Measurements from ENCODE around the gene ALDH3A2. TPM values are rescaled to one million over a fixed set of nuclear protein-coding genes. Genes with fewer than 3 reads are reported as not detected.

ALDH3A2 gene
- total RNA-seq, 2 donors from 2014 or later: 16.1 to 17.1 TPM

- no peaks in the 10 kb centered on the region for H3K4me1 Mint-ChIP-seq
- no peaks in the 10 kb centered on the region for H3K27me3 Mint-ChIP-seq
- DNase-seq (no peak), ATAC-seq (no peak)
- H3K27ac Mint-ChIP-seq: no peak overlapping the region
- no peaks in the 10 kb centered on the region for H3K9me3 ChIP-seq (ENCODE audit: control insufficient read depth, low read length, poor library complexity, severe bottlenecking)
- no peak overlapping the region for H3K4me3 Mint-ChIP-seq
- no peaks in the 10 kb centered on the region for H3K36me3 Mint-ChIP-seq (ENCODE audit: low read depth)
These were observed 56.6 kb downstream of the ALDH3A2 start for GRCh38 chr17:19705201-19705600.

- H3K9me3 ChIP-seq (ENCODE audit: control insufficient read depth, low read length, poor library complexity, severe bottlenecking): no peaks in the 10 kb centered on the region
- ATAC-seq (no peak), DNase-seq (no peak)
- Mint-ChIP-seq H3K36me3 (ENCODE audit: low read depth) (no peaks in the 10 kb centered on the region), H3K27ac (no peak overlapping the region), H3K4me3 (no peak overlapping the region), H3K4me1 (no peaks in the 10 kb centered on the region), H3K27me3 (no peaks in the 10 kb centered on the region)
These were observed 57.5 kb downstream of the ALDH3A2 start for GRCh38 chr17:19705771-19706770.

DNA sequence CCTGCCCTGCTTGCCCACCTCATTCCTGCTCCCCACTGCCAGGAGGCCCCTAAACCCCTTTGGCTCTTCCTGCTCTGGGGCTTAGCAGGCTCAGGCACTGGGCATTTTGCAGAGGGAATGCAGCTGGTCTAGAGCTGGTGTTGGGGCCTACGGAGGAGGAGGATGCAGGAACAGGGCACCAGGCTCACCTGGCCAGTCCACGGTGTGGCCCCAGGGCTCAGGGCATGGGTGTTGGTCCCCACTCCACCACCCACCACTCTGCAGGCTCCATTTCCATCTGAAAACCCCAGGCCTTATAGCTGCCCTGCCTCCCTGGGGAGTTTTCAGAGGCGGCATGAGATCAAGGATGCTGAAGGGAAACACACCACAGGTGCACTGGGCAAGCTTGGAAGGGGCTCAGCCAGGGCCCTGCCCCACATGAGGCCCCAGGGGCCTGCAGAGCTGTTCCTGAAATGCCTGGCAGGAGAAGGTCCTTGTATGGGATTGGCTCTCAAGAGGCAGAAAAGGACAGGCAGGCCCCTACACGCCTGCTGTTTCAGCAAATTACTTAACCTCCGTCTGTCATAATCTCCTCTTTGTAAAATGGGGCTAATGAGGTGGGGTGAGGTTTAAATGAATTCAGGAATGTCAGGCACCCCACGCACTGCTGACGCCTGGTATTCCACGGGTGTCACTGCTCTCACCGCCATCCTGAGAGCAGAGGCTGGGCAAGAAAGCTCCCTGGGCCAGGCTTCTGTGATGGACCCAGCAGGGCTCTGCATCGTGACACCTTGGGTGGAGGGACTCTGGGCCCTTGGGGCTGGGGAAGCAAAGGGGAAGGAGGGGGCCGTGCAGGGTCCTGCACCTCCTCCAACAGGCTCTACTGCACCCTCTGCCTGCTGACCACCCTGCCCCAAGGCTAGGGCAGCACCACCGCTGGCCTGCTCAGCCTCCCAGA lies 58.5 kb downstream of the ALDH3A2 start:
- no peaks in the 10 kb centered on the region for H3K9me3 ChIP-seq (ENCODE audit: control insufficient read depth, low read length, poor library complexity, severe bottlenecking)
- no peaks in the 10 kb centered on the region for H3K36me3 Mint-ChIP-seq (ENCODE audit: low read depth)
- ATAC-seq (no peak), DNase-seq (no peak)
- H3K4me1 Mint-ChIP-seq: no peaks in the 10 kb centered on the region
- no peak overlapping the region for H3K4me3 Mint-ChIP-seq
- H3K27ac Mint-ChIP-seq: no peak overlapping the region
- H3K27me3 Mint-ChIP-seq: no peaks in the 10 kb centered on the region

DNA sequence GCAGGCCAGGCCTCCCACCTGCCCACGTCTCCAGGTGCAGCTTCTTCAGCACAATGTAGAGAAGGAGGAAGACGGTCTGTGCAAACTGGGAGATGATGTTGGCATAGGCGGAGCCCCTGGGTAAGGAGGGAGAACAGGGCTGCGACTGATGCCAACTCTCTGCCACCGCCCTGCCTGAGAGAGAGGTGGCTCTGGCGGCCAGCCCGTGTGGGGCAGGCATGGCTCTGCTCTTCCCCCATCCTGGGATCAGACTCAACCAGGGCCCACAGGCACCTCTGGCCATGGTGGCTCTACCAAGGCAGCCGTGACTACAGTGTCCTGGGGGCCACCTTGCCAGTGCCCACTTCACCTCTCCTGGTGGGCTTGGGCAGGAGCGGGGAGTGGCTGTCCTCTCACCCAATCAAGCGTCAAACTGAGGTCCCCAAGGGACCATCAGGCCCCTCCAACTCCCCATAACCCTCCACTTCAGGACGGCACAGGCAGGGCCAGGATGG lies 59.2 kb downstream of the ALDH3A2 start:
- Mint-ChIP-seq H3K36me3 (ENCODE audit: low read depth) (no peaks in the 10 kb centered on the region), H3K4me3 (no peak overlapping the region), H3K27me3 (no peaks in the 10 kb centered on the region), H3K4me1 (no peaks in the 10 kb centered on the region), H3K27ac (no peak overlapping the region)
- ATAC-seq (no peak), DNase-seq (no peak)
- no peaks in the 10 kb centered on the region for H3K9me3 ChIP-seq (ENCODE audit: control insufficient read depth, low read length, poor library complexity, severe bottlenecking)

DNA sequence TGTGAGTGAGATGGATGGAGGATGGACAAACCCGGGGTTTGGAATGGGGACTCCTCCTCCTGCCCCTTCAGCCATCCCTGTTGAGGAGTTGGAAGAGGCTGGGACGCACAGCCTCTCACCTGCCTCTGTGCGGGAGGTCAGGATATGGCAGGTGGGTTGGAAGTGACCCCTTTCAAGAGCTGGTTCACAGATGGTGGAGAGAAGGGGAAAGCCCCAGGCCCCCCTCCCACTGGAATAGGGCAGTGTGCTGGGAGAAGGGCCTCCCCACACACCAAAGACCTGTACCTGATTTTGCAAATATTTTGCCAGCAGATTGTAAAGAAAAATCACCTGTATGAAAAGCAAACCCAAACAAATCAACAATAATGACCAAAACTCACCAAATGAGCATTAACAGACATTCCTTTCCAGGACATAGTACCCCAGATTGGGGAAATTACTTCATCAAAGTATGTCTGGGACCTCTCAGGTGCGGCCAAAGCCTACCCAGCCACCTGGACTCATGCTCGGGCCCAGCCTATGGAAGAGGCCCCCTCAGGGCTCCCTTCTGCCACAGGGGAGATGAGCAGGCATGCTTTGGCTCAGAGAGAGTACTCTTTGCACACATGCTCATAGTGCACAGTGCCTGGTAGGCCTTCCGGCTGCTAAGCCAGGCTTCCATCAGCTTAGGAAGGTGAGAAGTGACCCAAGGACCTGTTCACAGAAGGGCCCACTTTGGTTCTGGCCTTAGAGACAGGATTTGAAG lies 60.1 kb downstream of the ALDH3A2 start:
- no peaks in the 10 kb centered on the region for H3K9me3 ChIP-seq (ENCODE audit: control insufficient read depth, low read length, poor library complexity, severe bottlenecking)
- Mint-ChIP-seq H3K27ac (no peak overlapping the region), H3K4me3 (no peak overlapping the region), H3K27me3 (no peaks in the 10 kb centered on the region), H3K36me3 (ENCODE audit: low read depth) (no peaks in the 10 kb centered on the region), H3K4me1 (no peaks in the 10 kb centered on the region)
- ATAC-seq (no peak), DNase-seq (no peak)

DNA sequence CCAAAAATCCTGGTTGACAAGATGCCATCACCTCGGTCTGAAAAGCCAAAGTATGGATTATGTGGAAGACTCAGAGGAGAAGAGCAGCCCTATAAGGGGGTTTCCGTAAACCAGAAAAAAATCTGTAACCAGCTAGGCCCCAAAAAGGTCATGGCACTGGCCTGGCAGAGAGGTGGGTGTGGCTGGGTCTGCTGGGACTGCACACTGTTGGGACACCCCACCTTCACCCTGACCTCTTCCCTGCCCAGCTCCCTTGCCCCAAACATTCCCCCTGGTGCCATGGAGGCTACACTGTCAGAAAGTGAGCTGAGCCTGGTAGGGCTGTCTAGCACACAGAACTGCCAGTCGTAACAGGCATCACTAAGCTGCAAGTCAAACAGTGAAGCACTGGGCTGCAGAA lies 61.3 kb downstream of the ALDH3A2 start:
- H3K4me3 Mint-ChIP-seq: no peak overlapping the region
- no peaks in the 10 kb centered on the region for H3K4me1 Mint-ChIP-seq
- ATAC-seq (no peak), DNase-seq (no peak)
- no peaks in the 10 kb centered on the region for H3K9me3 ChIP-seq (ENCODE audit: control insufficient read depth, low read length, poor library complexity, severe bottlenecking)
- no peak overlapping the region for H3K27ac Mint-ChIP-seq
- H3K27me3 Mint-ChIP-seq: no peaks in the 10 kb centered on the region
- H3K36me3 Mint-ChIP-seq (ENCODE audit: low read depth): no peaks in the 10 kb centered on the region

- no peaks in the 10 kb centered on the region for H3K27me3 Mint-ChIP-seq
- no peak overlapping the region for H3K27ac Mint-ChIP-seq
- no peak for ATAC-seq
- H3K4me3 Mint-ChIP-seq: no peak overlapping the region
- no peak for DNase-seq
- no peaks in the 10 kb centered on the region for H3K36me3 Mint-ChIP-seq (ENCODE audit: low read depth)
- H3K9me3 ChIP-seq (ENCODE audit: control insufficient read depth, low read length, poor library complexity, severe bottlenecking): no peaks in the 10 kb centered on the region
- H3K4me1 Mint-ChIP-seq: no peaks in the 10 kb centered on the region
These were observed 64.0 kb downstream of the ALDH3A2 start for GRCh38 chr17:19712436-19713004.

GRCh38 chr17:19713462-19713861 lies 64.9 kb downstream of the ALDH3A2 start:
- no peaks in the 10 kb centered on the region for H3K9me3 ChIP-seq (ENCODE audit: control insufficient read depth, low read length, poor library complexity, severe bottlenecking)
- DNase-seq (no peak), ATAC-seq (no peak)
- no peaks in the 10 kb centered on the region for H3K4me1 Mint-ChIP-seq
- H3K4me3 Mint-ChIP-seq: no peak overlapping the region
- H3K27me3 Mint-ChIP-seq: no peaks in the 10 kb centered on the region
- no peak overlapping the region for H3K27ac Mint-ChIP-seq
- H3K36me3 Mint-ChIP-seq (ENCODE audit: low read depth): no peaks in the 10 kb centered on the region

DNA sequence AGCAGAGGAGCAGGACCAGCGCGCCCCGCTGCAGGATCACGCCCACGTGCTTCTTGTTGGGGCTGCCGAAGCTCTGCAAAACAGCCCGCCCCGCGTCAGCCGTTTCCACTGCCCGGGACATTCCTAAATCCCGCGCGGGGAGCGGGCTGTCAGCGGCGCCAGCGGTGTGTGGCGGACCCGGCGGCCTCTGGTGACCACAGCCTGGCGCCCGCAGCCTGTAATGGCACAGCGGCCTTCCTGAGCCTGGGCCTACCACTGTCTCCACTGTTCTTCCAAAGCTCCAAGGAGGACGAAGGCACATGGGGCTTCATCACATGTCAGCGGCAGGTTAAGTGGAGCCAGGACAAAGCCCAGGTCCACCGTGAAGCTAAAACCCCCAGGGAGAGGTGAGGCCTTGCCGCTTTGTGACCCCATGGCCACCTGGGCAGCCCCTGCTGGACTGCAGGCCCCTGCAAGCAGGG lies 65.4 kb downstream of the ALDH3A2 start:
- DNase-seq: no peak
- no peak overlapping the region for H3K4me3 Mint-ChIP-seq
- no peak for ATAC-seq
- no peaks in the 10 kb centered on the region for H3K36me3 Mint-ChIP-seq (ENCODE audit: low read depth)
- H3K9me3 ChIP-seq (ENCODE audit: control insufficient read depth, low read length, poor library complexity, severe bottlenecking): no peaks in the 10 kb centered on the region
- H3K27me3 Mint-ChIP-seq: no peaks in the 10 kb centered on the region
- no peaks in the 10 kb centered on the region for H3K4me1 Mint-ChIP-seq
- H3K27ac Mint-ChIP-seq: no peak overlapping the region

- no peaks in the 10 kb centered on the region for H3K4me1 Mint-ChIP-seq
- no peak for DNase-seq
- no peaks in the 10 kb centered on the region for H3K9me3 ChIP-seq (ENCODE audit: control insufficient read depth, low read length, poor library complexity, severe bottlenecking)
- no peak overlapping the region for H3K27ac Mint-ChIP-seq
- no peak for ATAC-seq
- H3K36me3 Mint-ChIP-seq (ENCODE audit: low read depth): no peaks in the 10 kb centered on the region
- H3K4me3 Mint-ChIP-seq: no peak overlapping the region
- H3K27me3 Mint-ChIP-seq: no peaks in the 10 kb centered on the region
These were observed 66.2 kb downstream of the ALDH3A2 start for GRCh38 chr17:19714542-19715411.

GRCh38 chr17:19716108-19717030 lies 67.8 kb downstream of the ALDH3A2 start, which contains the start of gene SLC47A2:
SLC47A2 (minus strand) TSS chr17:19716584; CDS start chr17:19716555, 29 bp downstream.
- Mint-ChIP-seq H3K4me3 (no peak within 1 kb of the TSS), H3K4me1 (no peaks in the 10 kb centered on the region), H3K36me3 (ENCODE audit: low read depth) (no peaks in the 10 kb centered on the region), H3K27ac (no peak within 1 kb of the TSS), H3K27me3 (no peaks in the 10 kb centered on the region)
- no peak for DNase-seq
- ATAC-seq: no peak
- no peaks in the 10 kb centered on the region for H3K9me3 ChIP-seq (ENCODE audit: control insufficient read depth, low read length, poor library complexity, severe bottlenecking)

All from T-helper 17 cell (primary cell).